SU-DHL-6 (cell line): ENCODE measurements around the gene RGL2.

Experiments
- H2AFZ ChIP-seq: fragments of 200-600 bp; sonication (generic); 2 replicates; pipeline ENCODE4 v1.6.1; 2014; ENCODE audit warnings: low read depth, mild to moderate bottlenecking, moderate library complexity, mixed read lengths, antibody characterized with exemption, low read length; ENCODE audit not compliant: severe bottlenecking
- H3F3A ChIP-seq: fragments of 200-600 bp; shearing (Covaris generic); 2 replicates; pipeline ENCODE4 v1.6.0; 2016; ENCODE audit warnings: antibody characterized with exemption, mild to moderate bottlenecking; ENCODE audit not compliant: insufficient read depth
- H3K27ac ChIP-seq: fragments of 200-600 bp; sonication (generic); 2 replicates; pipeline ENCODE4 v1.5.1; 2016; ENCODE audit warnings: low read depth, mild to moderate bottlenecking, low read length, moderate library complexity, mixed read lengths
- H3K27me3 ChIP-seq: fragments of 200-600 bp; sonication (generic), shearing (Covaris generic); 2 replicates; pipeline ENCODE4 v1.6.0; 2014; ENCODE audit warnings: mild to moderate bottlenecking, low read length
- H3K36me3 ChIP-seq: fragments of 200-600 bp; sonication (generic); 2 replicates; pipeline ENCODE4 v1.6.1; 2014; ENCODE audit warnings: mild to moderate bottlenecking, low read length, mixed read lengths
- H3K4me2 ChIP-seq: fragments of 300-600, 200-600 bp; shearing (Covaris generic), sonication (generic); 2 replicates; pipeline ENCODE4 v1.6.0; 2014; ENCODE audit warnings: low read length, low read depth, mild to moderate bottlenecking; ENCODE audit not compliant: poor library complexity, severe bottlenecking
- H3K4me3 ChIP-seq: fragments of 200-600 bp; sonication (generic); 2 replicates; pipeline ENCODE4 v1.5.1; 2014; ENCODE audit warnings: antibody characterized with exemption, low read length, mild to moderate bottlenecking, mixed read lengths; ENCODE audit not compliant: insufficient read depth, poor library complexity, severe bottlenecking
- H3K79me2 ChIP-seq: fragments of 200-600 bp; sonication (generic); 2 replicates; pipeline ENCODE4 v1.6.1; 2014; ENCODE audit warnings: mild to moderate bottlenecking, low read length, moderate library complexity; ENCODE audit not compliant: insufficient read depth
- H3K9ac ChIP-seq: fragments of 200-600 bp; sonication (generic); 2 replicates; pipeline ENCODE4 v1.7.0; 2014; ENCODE audit warnings: mild to moderate bottlenecking, low read length
- H3K9me2 ChIP-seq: fragments of 200-600 bp; sonication (generic); replicated peaks from 2 replicates; pipeline ENCODE4 v1.6.1; 2014; ENCODE audit warnings: low read length; ENCODE audit not compliant: insufficient read depth
- H3K9me3 ChIP-seq: fragments of 200-600 bp; sonication (generic); 2 replicates; pipeline ENCODE4 v1.6.1; 2014; ENCODE audit warnings: low read length, mixed read lengths; ENCODE audit not compliant: insufficient read depth
- H4K20me1 ChIP-seq: fragments of 200-600 bp; sonication (generic); 2 replicates; pipeline ENCODE4 v1.6.1; 2014; ENCODE audit warnings: low read depth, mild to moderate bottlenecking, antibody characterized with exemption, low read length, moderate library complexity, mixed read lengths
- CTCF ChIP-seq: fragments of 200-600 bp; sonication (generic); IDR thresholded peaks from one replicate; pipeline ENCODE4 v1.5.1; 2017; ENCODE audit warnings: antibody characterized with exemption, mild to moderate bottlenecking, low read length, moderate library complexity; ENCODE audit not compliant: insufficient read depth, poor library complexity, severe bottlenecking
- EZH2phosphoT487 ChIP-seq: fragments of 200-600 bp; sonication (generic), shearing (Covaris generic); conservative IDR thresholded peaks from 2 replicates; pipeline ENCODE4 v1.6.1; 2018; ENCODE audit warnings: mild to moderate bottlenecking, antibody characterized with exemption, low read length, moderate library complexity, mixed read lengths

RGL2 gene

GRCh38 chr6:33313709-33314514 lies 15.2 kb upstream of the RGL2 start, which contains the start of gene TAPBP:
TAPBP (minus strand) TSS chr6:33314078; CDS start chr6:33314041, 37 bp downstream.
- Histone ChIP-seq H3K4me3 (peak within 1 kb of the TSS; percentile 95), H4K20me1 (no peaks in the 10 kb centered on the region), H3K79me2 (peaks cover 36% of the 10 kb centered on the region), H3K9ac (peak within 1 kb of the TSS; percentile 89), H3K9me2 (no peaks in the 10 kb centered on the region), H3K9me3 (no peaks in the 10 kb centered on the region), H3K36me3 (peaks cover 7% of the 10 kb centered on the region), H3F3A (peaks cover 55% of the 10 kb centered on the region), H3K4me2 (peak within 1 kb of the TSS; percentile 97), H2AFZ (peak within 1 kb of the TSS; percentile 37), H3K27me3 (no peaks in the 10 kb centered on the region), H3K27ac (peak within 1 kb of the TSS; percentile 94)
- TF ChIP-seq CTCF: no peak
- no peak for TF ChIP-seq EZH2phosphoT487

GRCh38 chr6:33313105-33313708 lies 14.5 kb upstream of the RGL2 start:
- Histone ChIP-seq H4K20me1 (no peaks in the 10 kb centered on the region), H3K9me3 (no peaks in the 10 kb centered on the region), H2AFZ (peak overlapping the region; percentile 37), H3K9me2 (no peaks in the 10 kb centered on the region), H3K27ac (peak overlapping the region; percentile 94), H3K79me2 (peaks cover 43% of the 10 kb centered on the region), H3K9ac (peak overlapping the region; percentile 89), H3F3A (peaks cover 53% of the 10 kb centered on the region), H3K36me3 (peaks cover under 1% of the 10 kb centered on the region), H3K4me3 (peak overlapping the region; percentile 95), H3K27me3 (no peaks in the 10 kb centered on the region), H3K4me2 (peak overlapping the region; percentile 97)
- TF ChIP-seq CTCF (no peak), EZH2phosphoT487 (no peak)

- Histone ChIP-seq H3F3A (peaks cover 50% of the 10 kb centered on the region), H3K4me2 (peak overlapping the region; percentile 97), H3K4me3 (peak overlapping the region; percentile 95), H3K27ac (peak overlapping the region; percentile 94), H3K9me3 (no peaks in the 10 kb centered on the region), H3K79me2 (peaks cover 50% of the 10 kb centered on the region), H4K20me1 (no peaks in the 10 kb centered on the region), H3K36me3 (peaks cover 2% of the 10 kb centered on the region; the same call in 1 of the 2 replicates), H3K27me3 (no peaks in the 10 kb centered on the region), H3K9me2 (no peaks in the 10 kb centered on the region), H2AFZ (peak overlapping the region; percentile 37), H3K9ac (peak overlapping the region; percentile 89)
- peak; percentile 21 for TF ChIP-seq CTCF
- TF ChIP-seq EZH2phosphoT487: no peak
These were observed 13.8 kb upstream of the RGL2 start for GRCh38 chr6:33312361-33313104.
